ENCODE data around the gene CNIH3.
"Not testable (repeated sequence)": the region's sequence is repeated elsewhere in the genome, so short reads cannot be mapped to it uniquely, and the experiment has no call there.

The CNIH3 gene

GRCh38 chr1:224643653-224644052 is 27.5 kb downstream of the CNIH3 start:
- no peak for DNase-seq (ENCODE audit: low spot score)

- DNase-seq (ENCODE audit: low spot score), result peak; percentile 68
Observed at GRCh38 chr1:224644553-224645154, 28.5 kb downstream of the CNIH3 start.

GRCh38 chr1:224647449-224647848 is 31.3 kb downstream of the CNIH3 start:
- no peak for DNase-seq (ENCODE audit: low spot score)

- DNase-seq (ENCODE audit: low spot score), result no peak
Observed at GRCh38 chr1:224650290-224650689, 34.2 kb downstream of the CNIH3 start.

- no peak for DNase-seq (ENCODE audit: low spot score)
Observed at GRCh38 chr1:224651188-224651587, 35.1 kb downstream of the CNIH3 start.

GRCh38 chr1:224656392-224656791 is 40.3 kb downstream of the CNIH3 start:
- no peak for DNase-seq (ENCODE audit: low spot score)

- DNase-seq (ENCODE audit: low spot score), result no peak
Observed at GRCh38 chr1:224660074-224660473, 44.0 kb downstream of the CNIH3 start.

GRCh38 chr1:224662870-224663269 is 46.8 kb downstream of the CNIH3 start:
- no peak for DNase-seq (ENCODE audit: low spot score)

- DNase-seq (ENCODE audit: low spot score), result no peak
Observed at GRCh38 chr1:224665016-224665415, 48.9 kb downstream of the CNIH3 start.

GRCh38 chr1:224666078-224666477 is 50.0 kb downstream of the CNIH3 start:
- no peak for DNase-seq (ENCODE audit: low spot score)

- no peak for DNase-seq (ENCODE audit: low spot score)
Observed at GRCh38 chr1:224666913-224667312, 50.8 kb downstream of the CNIH3 start.

- no peak for DNase-seq (ENCODE audit: low spot score)
Observed at GRCh38 chr1:224668984-224669383, 52.9 kb downstream of the CNIH3 start.

GRCh38 chr1:224669403-224669802 is 53.3 kb downstream of the CNIH3 start:
- no peak for DNase-seq (ENCODE audit: low spot score)

GRCh38 chr1:224670506-224670905 is 54.4 kb downstream of the CNIH3 start:
- peak; percentile 34 for DNase-seq (ENCODE audit: low spot score)

GRCh38 chr1:224671076-224671475 is 55.0 kb downstream of the CNIH3 start:
- no peak for DNase-seq (ENCODE audit: low spot score)

GRCh38 chr1:224673141-224673540 is 57.0 kb downstream of the CNIH3 start:
- no peak for DNase-seq (ENCODE audit: low spot score)

GRCh38 chr1:224675590-224675989 is 59.5 kb downstream of the CNIH3 start:
- DNase-seq (ENCODE audit: low spot score), result no peak

GRCh38 chr1:224676551-224676950 is 60.4 kb downstream of the CNIH3 start:
- DNase-seq (ENCODE audit: low spot score), result no peak

GRCh38 chr1:224678168-224678567 is 62.1 kb downstream of the CNIH3 start:
- no peak for DNase-seq (ENCODE audit: low spot score)

GRCh38 chr1:224679606-224680005 is 63.5 kb downstream of the CNIH3 start:
- no peak for DNase-seq (ENCODE audit: low spot score)

- no peak for DNase-seq (ENCODE audit: low spot score)
Observed at GRCh38 chr1:224681816-224682215, 65.7 kb downstream of the CNIH3 start.

- no peak for DNase-seq (ENCODE audit: low spot score)
Observed at GRCh38 chr1:224683936-224684335, 67.8 kb downstream of the CNIH3 start.

- no peak for DNase-seq (ENCODE audit: low spot score)
Observed at GRCh38 chr1:224684979-224685425, 68.9 kb downstream of the CNIH3 start.

GRCh38 chr1:224686140-224686539 is 70.0 kb downstream of the CNIH3 start:
- DNase-seq (ENCODE audit: low spot score), result not testable (repeated sequence)

GRCh38 chr1:224687465-224687864 is 71.3 kb downstream of the CNIH3 start:
- no peak for DNase-seq (ENCODE audit: low spot score)
